ENCODE results near the gene SIM2.

SIM2 gene

DNA sequence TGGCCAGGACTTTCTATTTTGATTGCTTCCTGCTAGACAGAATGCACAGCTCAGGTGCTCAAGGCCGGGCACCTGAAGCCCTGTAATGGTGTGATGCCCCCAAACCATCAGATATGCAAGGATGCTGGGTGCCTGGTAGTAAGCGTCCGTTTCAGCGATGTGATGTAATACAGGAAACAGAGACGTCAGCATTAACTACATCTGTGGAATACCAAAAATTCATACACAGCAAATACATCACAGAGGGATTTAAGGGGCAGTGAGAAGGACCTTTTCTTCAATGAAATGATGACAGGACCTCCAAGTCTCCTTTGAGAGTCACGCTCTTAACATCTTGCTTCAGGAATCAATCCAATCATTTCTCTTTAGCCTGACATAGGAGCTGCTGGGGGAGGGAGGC is 64.4 kb downstream of the SIM2 start:
- no peak for DNase-seq (ENCODE audit: low read depth)
- no peak overlapping the region for H3K4me3 ChIP-seq (ENCODE audit: low read depth, low read length)
- TF ChIP-seq CTCF (conservative IDR thresholded peaks at IDR 0.05; ENCODE audit: low read depth, low read length), result no peak

DNA sequence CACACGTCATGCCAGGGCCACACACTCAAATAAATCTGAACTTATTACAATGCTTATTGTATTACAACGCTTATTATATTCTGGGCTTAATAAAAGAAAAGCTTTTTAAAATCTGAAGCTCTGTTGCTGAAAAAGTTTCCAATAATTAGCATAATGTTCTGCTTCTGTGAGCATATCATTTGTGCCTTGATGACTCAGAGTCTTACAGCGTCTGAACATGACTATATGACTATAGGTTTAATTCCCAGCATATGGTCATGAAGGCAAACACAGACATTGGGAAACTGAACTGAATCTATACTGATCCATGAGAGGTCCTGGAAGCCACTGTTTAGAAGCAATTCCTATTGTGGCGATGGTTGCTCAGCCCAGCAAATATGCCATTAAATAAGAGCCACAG is 66.3 kb downstream of the SIM2 start:
- no peak for DNase-seq (ENCODE audit: low read depth)
- TF ChIP-seq CTCF (conservative IDR thresholded peaks at IDR 0.05; ENCODE audit: low read depth, low read length), result no peak
- no peak overlapping the region for H3K4me3 ChIP-seq (ENCODE audit: low read depth, low read length)

- no peak for TF ChIP-seq CTCF (conservative IDR thresholded peaks at IDR 0.05; ENCODE audit: low read depth, low read length)
- H3K4me3 ChIP-seq (ENCODE audit: low read depth, low read length), result no peak overlapping the region
- no peak for DNase-seq (ENCODE audit: low read depth)
Observed at GRCh38 chr21:36766511-36766910, 67.6 kb downstream of the SIM2 start.

DNA sequence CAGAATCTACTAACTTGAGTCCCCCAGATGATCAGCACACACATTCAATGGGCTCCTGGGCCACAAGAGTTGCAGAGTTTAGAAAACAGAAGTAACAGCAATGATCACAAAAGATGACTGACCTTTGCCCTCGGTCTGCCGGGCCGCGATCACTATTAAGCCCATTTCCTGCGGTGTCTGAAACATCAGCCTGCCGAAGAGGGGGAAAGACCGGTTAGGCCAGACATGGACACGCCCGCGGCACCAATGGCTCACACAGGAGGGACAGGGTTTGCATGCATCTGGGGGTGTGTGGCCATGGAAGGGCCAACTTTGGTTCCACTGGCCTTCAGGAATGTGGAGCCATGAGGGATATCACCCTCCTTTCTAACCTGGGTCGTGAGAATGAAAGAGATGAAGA is 68.2 kb downstream of the SIM2 start:
- TF ChIP-seq CTCF (conservative IDR thresholded peaks at IDR 0.05; ENCODE audit: low read depth, low read length), result no peak
- H3K4me3 ChIP-seq (ENCODE audit: low read depth, low read length), result no peak overlapping the region
- no peak for DNase-seq (ENCODE audit: low read depth)

- no peak for DNase-seq (ENCODE audit: low read depth)
- H3K4me3 ChIP-seq (ENCODE audit: low read depth, low read length), result no peak overlapping the region
- no peak for TF ChIP-seq CTCF (conservative IDR thresholded peaks at IDR 0.05; ENCODE audit: low read depth, low read length)
Observed at GRCh38 chr21:36768496-36768895, 69.6 kb downstream of the SIM2 start.

DNA sequence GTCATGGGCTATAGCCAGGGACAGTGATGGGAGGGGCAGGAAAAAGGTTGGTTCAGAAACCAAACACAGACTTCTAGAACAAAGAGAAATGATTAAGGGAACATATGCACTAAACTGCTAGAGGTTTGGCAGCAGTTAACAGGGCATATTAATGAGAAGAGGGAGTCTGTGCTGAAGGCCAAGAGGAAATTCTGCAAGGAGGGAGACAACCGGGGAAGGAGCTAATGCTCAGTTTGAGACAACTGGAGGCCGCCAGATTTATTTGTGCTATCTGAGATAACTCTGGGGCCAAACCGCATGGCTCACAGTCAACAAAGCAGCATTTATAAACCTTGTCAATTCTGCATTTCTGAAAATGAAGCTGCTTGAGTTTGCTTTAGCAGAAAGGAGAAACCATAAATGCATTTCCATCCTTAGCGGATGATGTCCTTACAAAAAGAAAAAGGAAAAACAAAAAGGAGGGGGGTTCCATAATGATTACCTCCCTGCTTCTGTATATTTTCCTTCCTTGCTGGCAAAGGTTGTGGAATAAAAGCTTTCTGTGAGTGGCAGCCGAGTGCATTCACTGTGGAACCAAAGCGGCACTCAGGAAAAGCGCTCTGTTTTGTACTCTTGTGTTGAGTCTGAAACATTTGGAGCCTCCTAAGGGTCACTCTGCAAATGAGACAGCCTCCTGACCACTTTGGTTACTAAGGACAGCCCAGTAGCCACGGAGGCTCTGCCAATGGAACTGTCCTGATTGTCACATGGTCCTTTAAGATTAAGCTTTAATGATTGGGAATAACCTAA is 70.3 kb downstream of the SIM2 start:
- no peak overlapping the region for H3K4me3 ChIP-seq (ENCODE audit: low read depth, low read length)
- TF ChIP-seq CTCF (conservative IDR thresholded peaks at IDR 0.05; ENCODE audit: low read depth, low read length), result no peak
- DNase-seq (ENCODE audit: low read depth), result peak; percentile 51

- peak; percentile 69 for DNase-seq (ENCODE audit: low read depth)
- no peak for TF ChIP-seq CTCF (conservative IDR thresholded peaks at IDR 0.05; ENCODE audit: low read depth, low read length)
- no peak overlapping the region for H3K4me3 ChIP-seq (ENCODE audit: low read depth, low read length)
Observed at GRCh38 chr21:36773117-36773516, 74.2 kb downstream of the SIM2 start.
